HL-60/S4 treated with retinoic acid at 250 ng/mL for 4 days and 3 days (cell line): ENCODE data around the gene IDH3A.

Experiments
- in situ Hi-C: fragments of 300-500 bp; cut with MboI; formaldehyde crosslinking; loops from 2 replicates; pipeline ENCODE4 v1.7.0; 2022; ENCODE audit warnings: low sequenced_read_pairs

Gene IDH3A

DNA sequence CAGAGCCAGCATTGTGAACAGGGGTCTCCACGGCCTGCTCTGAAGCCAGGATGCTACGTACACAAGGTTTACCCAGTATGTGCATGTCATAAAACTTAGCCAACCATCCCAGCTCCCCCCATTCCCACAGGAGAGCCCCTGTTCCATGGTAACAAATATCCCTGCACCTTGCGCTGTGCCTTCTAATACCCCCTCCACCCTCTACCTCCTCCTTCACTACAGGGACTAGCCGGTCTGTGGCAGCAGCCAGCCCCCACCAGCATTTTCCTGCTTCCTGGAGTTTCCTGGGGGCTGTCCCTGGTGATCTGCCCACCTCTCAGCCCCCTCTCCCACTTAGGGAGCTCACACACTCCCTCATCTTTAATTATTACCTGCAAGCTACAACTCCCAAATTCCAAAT lies 64.8 kb downstream of the IDH3A start:
- in situ Hi-C loops: no loop called here

DNA sequence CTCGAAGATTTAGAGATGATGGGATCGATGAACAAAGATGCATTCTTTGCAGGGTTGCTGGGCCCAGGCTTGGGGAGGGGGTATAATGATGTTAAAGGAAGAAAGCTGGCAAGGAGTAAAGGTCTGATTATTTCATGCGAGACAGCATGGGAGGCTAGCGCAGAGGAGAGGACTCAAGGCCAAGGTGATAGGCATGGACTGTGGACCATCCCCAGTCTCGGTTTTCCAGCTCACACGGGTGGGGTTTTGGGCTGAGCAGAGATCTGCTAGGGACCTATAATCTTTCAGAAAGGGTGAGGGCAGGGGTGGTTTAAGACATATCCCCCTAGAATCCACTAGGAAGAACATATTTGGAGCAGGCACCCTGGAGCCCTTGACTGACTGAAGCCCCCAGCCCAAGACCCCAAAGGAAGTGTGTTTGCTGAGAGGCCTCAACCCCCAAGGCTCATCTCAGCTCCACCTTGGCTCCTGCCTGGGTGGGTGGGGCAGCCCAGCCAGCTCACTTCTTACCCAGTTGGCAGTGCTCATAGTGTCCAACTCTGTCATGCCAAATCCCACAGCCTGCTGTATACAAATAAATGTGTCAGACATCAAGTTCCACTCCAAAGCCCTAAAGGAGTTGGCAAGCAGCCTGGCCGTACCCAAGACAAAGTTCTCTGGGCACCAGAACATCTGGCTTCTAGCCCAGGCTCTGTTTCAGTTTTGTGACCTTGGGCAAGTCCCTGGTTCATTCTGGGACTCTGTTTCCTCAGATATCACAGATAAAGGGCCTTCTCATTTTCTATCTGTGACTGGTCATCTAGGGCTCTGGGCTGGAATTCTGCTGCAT lies 67.3 kb downstream of the IDH3A start:
- in situ Hi-C loops: no loop called here

DNA sequence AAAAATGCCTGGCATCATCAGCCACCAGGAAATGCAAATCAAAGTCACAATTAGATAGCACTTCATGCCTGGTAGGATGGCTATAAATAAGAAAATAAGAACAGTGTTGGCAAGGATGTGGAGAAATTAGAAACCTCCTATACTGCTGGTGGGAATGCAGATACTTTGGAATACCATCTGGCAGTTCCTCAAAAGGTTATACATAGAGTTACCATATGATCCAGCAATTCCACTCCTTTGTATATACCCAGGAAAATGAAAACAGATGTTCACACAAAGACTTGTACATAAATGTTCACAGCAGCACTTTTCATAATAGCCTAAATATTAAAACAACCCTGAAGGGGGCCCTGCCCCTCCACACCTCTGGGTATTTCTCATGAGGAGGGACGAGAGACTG lies 71.6 kb downstream of the IDH3A start:
- in situ Hi-C loops: no loop called here
